GM18507 (cell line): ENCODE measurements around the gene EHD1.

Experiments
- DNase-seq: peaks from one replicate; pipeline ENCODE4 v3.0.0; 2011; ENCODE audit warnings: low read depth; ENCODE audit not compliant: insufficient read length; ENCODE audit errors: extremely low spot score
- FAIRE-seq: peaks from 2 replicates; lab custom pipeline; 2011; peaks lifted over from hg19 to GRCh38; lab: Jason Lieb, UNC

The EHD1 gene

GRCh38 chr11:64863391-64864060, 14.9 kb downstream of the EHD1 start:
- no peak for DNase-seq
- no peak for FAIRE-seq

- DNase-seq: no peak
- FAIRE-seq: no peak
Observed at GRCh38 chr11:64862987-64863390, 15.4 kb downstream of the EHD1 start.

GRCh38 chr11:64861227-64861975, 17.0 kb downstream of the EHD1 start:
- DNase-seq (no peak), FAIRE-seq (peak; percentile 67)

GRCh38 chr11:64859542-64860414, 18.6 kb downstream of the EHD1 start:
- peak; percentile 98 for FAIRE-seq
- peak; percentile 83 for DNase-seq

GRCh38 chr11:64858467-64859263, 19.8 kb downstream of the EHD1 start:
- no peak for DNase-seq
- FAIRE-seq: no peak

GRCh38 chr11:64857485-64857884, 20.9 kb downstream of the EHD1 start:
- DNase-seq (no peak), FAIRE-seq (no peak)

GRCh38 chr11:64856382-64857227, 21.8 kb downstream of the EHD1 start:
- DNase-seq (no peak), FAIRE-seq (peak; percentile 18)

GRCh38 chr11:64855596-64856304, 22.7 kb downstream of the EHD1 start:
- no peak for FAIRE-seq
- no peak for DNase-seq

GRCh38 chr11:64854534-64855502, 23.6 kb downstream of the EHD1 start:
- DNase-seq (no peak), FAIRE-seq (no peak)

GRCh38 chr11:64854157-64854533, 24.3 kb downstream of the EHD1 start:
- DNase-seq (no peak), FAIRE-seq (no peak)

GRCh38 chr11:64853709-64854108, 24.7 kb downstream of the EHD1 start:
- no peak for FAIRE-seq

GRCh38 chr11:64852804-64853509, 25.5 kb downstream of the EHD1 start:
- FAIRE-seq: peak; percentile 26
- no peak for DNase-seq

More at GRCh38 chr11:64853709-64854108, 24.7 kb downstream of the EHD1 start:
- DNase-seq: no peak

- FAIRE-seq: peak; percentile 46
Observed at GRCh38 chr11:64851831-64852351, 26.5 kb downstream of the EHD1 start.

GRCh38 chr11:64850979-64851567, 27.3 kb downstream of the EHD1 start:
- DNase-seq (peak; percentile 71), FAIRE-seq (peak; percentile 95)

More at GRCh38 chr11:64851831-64852351, 26.5 kb downstream of the EHD1 start:
- no peak for DNase-seq

- DNase-seq: no peak
Observed at GRCh38 chr11:64849598-64850356, 28.6 kb downstream of the EHD1 start.

More at GRCh38 chr11:64849598-64850356, 28.6 kb downstream of the EHD1 start:
- FAIRE-seq: no peak
